Hippocampal formation (tissue), 2 donors: Measurements from ENCODE around the gene OR4D5.

Source experiments
- DNase-seq, 2 donors: peaks; one replicate each; lab custom pipeline; 2025; lab: John Stamatoyannopoulos, UW

The OR4D5 gene

DNA sequence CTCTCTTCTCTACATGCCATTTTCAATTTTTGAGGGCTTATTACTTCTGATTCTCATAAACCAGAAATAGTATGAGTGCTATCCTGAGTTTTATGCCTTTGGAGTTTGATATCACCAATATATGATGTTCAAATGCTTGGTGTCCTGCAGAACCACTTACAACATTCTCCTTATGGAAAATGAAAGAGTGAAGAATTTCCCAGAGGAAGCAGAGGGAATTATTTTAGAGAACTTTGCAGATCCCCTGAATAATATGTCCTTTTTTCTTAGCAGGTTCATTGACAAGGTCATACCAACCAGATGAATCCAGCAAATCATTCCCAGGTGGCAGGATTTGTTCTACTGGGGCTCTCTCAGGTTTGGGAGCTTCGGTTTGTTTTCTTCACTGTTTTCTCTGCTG, at the start of gene OR4D5:
Gene OR4D5 (plus strand): TSS at position 301 of the 400 bp plus-strand sequence. CDS start 0 bp downstream, at position 301.
- DNase-seq: no peak

DNA sequence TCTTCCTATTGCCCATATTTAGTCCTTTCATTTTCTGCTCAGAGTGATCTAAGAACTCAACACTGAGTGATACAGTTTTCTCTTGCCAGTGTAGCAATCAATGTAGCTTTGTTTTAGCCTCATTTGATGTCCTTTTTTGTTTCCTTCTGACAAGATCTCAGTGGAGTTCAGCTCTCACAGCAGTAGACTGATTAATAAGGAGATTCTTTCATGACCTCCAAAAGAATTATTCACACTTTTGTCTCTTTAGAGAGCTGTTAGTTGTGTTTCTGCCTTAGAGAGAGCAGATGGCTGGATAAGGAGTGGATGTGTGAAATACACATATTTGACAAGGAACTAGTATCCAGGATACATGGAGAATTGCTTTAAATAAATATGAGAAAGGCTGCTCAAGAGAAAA, 47.4 kb upstream of the OR4D5 start:
- no peak for DNase-seq

- DNase-seq: no peak
Observed at GRCh38 chr11:123899792-123900191, 39.6 kb upstream of the OR4D5 start.

DNA sequence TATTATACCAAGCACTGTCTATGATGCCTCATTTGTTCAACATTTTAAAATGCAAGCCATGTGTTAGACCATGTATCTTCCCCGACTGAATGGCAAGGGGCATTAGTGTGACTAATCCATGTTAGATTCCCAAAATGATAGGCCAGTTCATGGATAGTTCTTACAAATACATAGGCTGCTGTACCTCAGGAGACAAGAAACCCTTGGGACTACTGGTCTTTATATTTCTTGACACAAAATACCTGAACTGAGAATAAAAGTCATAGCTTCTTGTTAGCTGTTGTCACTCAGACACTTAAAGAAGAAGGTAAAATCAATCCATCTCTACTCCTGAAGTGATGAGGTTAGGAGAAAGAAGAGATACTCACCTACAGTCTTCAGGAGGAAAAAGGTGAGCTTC, 37.5 kb upstream of the OR4D5 start, which contains the start of gene OR8D4:
Gene OR8D4 (plus strand): TSS at position 301 of the 400 bp plus-strand sequence. CDS start 4,265 bp downstream, outside the sequence.
- DNase-seq: no peak

GRCh38 chr11:123903932-123904331, 35.5 kb upstream of the OR4D5 start:
- DNase-seq: no peak

GRCh38 chr11:123904932-123905331, 34.5 kb upstream of the OR4D5 start:
- DNase-seq: no peak

GRCh38 chr11:123905826-123906225, 33.6 kb upstream of the OR4D5 start:
- DNase-seq: no peak

DNA sequence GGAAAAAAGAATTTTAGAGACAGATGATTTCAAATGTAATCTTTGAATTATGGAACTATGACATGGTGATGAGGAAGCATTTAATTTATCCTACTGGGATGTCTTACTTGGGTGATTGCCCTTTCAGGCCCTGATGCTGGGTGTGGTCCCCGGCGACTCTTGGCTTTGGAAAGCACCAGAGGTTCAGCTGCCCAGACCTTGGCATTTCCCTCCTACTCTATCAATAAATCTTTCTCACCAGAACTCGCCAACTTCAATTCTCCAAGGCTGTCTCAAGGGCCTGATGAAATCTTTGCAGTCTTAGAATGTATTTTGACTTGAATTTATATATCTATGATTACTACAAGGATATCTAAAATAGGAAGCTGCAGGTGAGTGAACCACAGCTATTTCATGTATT, 18.5 kb upstream of the OR4D5 start:
- DNase-seq: no peak

DNA sequence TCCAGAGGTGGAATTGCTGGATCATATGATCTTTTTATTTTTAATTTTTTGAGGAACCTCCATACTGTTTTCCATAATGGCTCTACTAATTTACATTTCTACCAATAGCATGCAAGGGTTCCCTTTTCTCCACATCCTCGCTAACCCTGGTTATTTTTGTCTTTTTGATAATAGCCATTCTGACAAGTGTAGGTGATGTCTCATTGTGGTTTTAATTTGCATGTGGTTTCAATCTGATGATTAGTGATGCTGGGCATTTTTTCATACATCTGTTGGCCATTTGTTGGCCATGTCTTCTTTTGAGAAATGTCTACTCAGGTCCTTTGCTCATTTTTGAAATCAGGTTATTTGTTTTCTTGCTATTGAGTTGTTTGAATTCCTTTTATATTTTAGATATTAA, 15.4 kb upstream of the OR4D5 start:
- DNase-seq: no peak

- DNase-seq: no peak
Observed at GRCh38 chr11:123942413-123942812, 3.0 kb downstream of the OR4D5 start.

DNA sequence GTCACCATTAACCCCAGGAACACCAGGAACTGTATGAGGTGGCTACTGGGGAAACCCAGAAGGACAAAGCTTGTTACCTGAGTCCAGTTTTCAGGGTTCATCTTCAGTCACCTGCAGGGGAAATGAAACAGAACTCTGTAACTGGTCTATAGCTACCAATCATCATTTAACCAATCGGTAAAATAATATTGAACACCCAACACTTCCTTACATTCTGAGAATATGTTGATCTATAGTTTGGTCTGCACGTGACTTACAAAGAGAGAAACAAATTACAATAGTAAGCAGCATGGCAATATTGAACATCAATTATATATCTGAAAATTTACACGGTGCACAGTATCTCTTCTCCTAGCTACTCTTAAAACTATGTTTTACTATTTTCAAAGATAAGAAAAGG, 4.3 kb downstream of the OR4D5 start, which contains the start of gene OR6T1:
Gene OR6T1 (minus strand): TSS at position 101 of the 400 bp plus-strand sequence. CDS start 0 bp downstream, at position 101.
- no peak for DNase-seq

- DNase-seq: no peak
Observed at GRCh38 chr11:123945132-123945531, 5.7 kb downstream of the OR4D5 start.

- no peak for DNase-seq
Observed at GRCh38 chr11:123956752-123957151, 17.3 kb downstream of the OR4D5 start.

DNA sequence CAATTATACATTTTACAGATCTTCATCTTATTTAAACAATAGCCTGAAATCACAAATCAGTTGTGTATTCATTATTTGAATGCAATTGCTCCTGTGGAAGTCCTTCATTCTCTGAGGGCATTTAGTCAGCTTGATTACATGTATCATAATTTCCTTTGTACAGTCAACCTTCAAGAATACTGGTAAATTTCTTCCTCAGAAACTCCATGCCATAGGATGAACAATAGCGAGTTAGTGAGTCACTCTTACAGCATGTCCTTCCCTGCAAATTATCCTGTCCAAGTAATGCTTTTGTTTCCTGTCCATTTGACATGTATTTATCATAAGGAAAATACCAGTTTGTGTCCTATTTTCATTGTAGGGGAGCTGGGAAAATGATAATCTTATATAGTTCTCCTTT, 34.4 kb downstream of the OR4D5 start:
- DNase-seq: no peak

- no peak for DNase-seq
Observed at GRCh38 chr11:123976770-123977560, 37.5 kb downstream of the OR4D5 start.

DNA sequence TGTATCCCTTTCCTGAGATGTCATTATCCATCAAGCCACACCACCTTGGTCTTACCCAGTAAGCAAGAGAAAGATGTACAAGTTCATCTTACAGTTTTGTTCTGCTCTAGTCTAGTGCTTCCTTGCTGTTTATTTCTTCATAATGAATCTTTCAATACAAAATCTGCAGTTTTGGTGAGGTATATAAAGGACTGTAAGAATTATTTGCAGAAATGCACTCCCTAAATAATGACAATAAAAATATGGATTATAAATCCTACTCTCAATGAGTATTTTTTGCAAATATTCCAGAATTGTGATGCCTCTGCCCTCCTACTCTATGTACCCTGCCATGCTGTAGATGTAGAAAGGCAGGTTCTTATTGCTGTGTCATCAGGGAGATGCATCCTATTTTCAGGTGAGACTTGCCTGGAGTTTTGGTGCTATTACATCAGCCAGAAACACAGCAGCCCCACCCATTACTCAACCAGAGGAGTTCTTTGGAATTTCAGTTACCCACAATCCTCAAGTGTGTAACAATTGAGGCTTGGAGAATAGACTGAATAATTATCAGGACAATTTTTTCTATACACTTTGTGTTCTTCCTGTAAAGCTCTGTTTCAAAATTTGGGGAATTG, 38.4 kb downstream of the OR4D5 start, which contains the start of gene OR10S1:
Gene OR10S1 (minus strand): TSS at position 51 of the 617 bp plus-strand sequence. CDS start 117 bp downstream, outside the sequence.
- DNase-seq: no peak

- DNase-seq: no peak
Observed at GRCh38 chr11:123979311-123979710, 39.9 kb downstream of the OR4D5 start.
